GM12878 (cell line): ENCODE data around the gene CNR1. TPM values are rescaled to one million over a fixed set of nuclear protein-coding genes. Genes with fewer than 3 reads are reported as not detected.

Experiments
- ATAC-seq: fragments of 200-7000 bp; cut with Tn5 transposase; 3 replicates; pipeline ENCODE4 v1.9.1; 2020; ENCODE audit warnings: mild to moderate bottlenecking, moderate library complexity
- BruUV-seq: library from RNA; stranded (reverse); fragments of 400-500 nt; replicated peaks from 2 replicates; lab custom pipeline; 2021; lab: Mats Ljungman, UMichigan
- CTCF ChIA-PET: fragments of 300-600 bp; sonication (Branson Sonifier 250); formaldehyde crosslinking; extraction: SDS; loops from one replicate; lab custom pipeline; 2021; ENCODE audit warnings: inconsistent platforms; lab: Yijun Ruan, JAX
- POLR2A ChIA-PET: fragments of 350-600 bp; formaldehyde crosslinking; extraction: SDS; loops from one replicate; lab custom pipeline; 2021; ENCODE audit warnings: inconsistent platforms; lab: Charles Lee
- RAD21 ChIA-PET: fragments of 300-600 bp; sonication (Branson Sonifier 250); formaldehyde crosslinking; loops from one replicate; lab custom pipeline; 2023; ENCODE audit warnings: antibody characterized with exemption; ENCODE audit not compliant: unreplicated experiment; lab: Charles Lee
- SMC1A ChIA-PET: fragments of 300-600 bp; sonication (Branson Sonifier 250); formaldehyde crosslinking; loops from one replicate; lab custom pipeline; 2023; ENCODE audit not compliant: unreplicated experiment, uncharacterized antibody; lab: Charles Lee
- DNase-seq: peaks from one replicate; pipeline ENCODE4 v3.0.0-alpha.2; 2011; ENCODE audit warnings: low read depth, low spot score
- FAIRE-seq: peaks from 3 replicates; lab custom pipeline; 2011; peaks lifted over from hg19 to GRCh38; lab: Jason Lieb, UNC
- H2AFZ ChIP-seq: 2 replicates; pipeline ENCODE4 v1.6.0; 2011; ENCODE audit warnings: low read depth, low read length, control low read depth; ENCODE audit not compliant: control insufficient read depth
- H3K27ac ChIP-seq: 2 replicates; pipeline ENCODE4 v1.5.1; 2011; ENCODE audit warnings: control low read depth; ENCODE audit not compliant: control insufficient read depth, insufficient read depth
- H3K27me3 ChIP-seq, 2 experiments: replicated peaks in 1 of 2; 2 replicates each; pipeline versions ENCODE4 v1.6.0 to v1.6.1; 2011; ENCODE audit warnings: low read length in 1 of 2; ENCODE audit not compliant: control insufficient read depth in 2 of 2, insufficient read depth in 2 of 2
- H3K36me3 ChIP-seq, 2 experiments: 2 replicates each; pipeline ENCODE4 v1.5.1; 2011; ENCODE audit warnings: low read length in 1 of 2; ENCODE audit not compliant: control insufficient read depth in 2 of 2, insufficient read depth in 2 of 2
- H3K4me1 ChIP-seq: 2 replicates; pipeline ENCODE4 v1.6.1; 2011; ENCODE audit warnings: mild to moderate bottlenecking, low read length, moderate library complexity, mixed read lengths; ENCODE audit not compliant: control insufficient read depth, insufficient read depth
- H3K4me2 ChIP-seq: 2 replicates; pipeline ENCODE4 v1.6.0; 2011; ENCODE audit warnings: control low read depth; ENCODE audit not compliant: control insufficient read depth, insufficient read depth
- H3K4me3 ChIP-seq: fragments of 200-600 bp; sonication (generic); 2 replicates; pipeline ENCODE4 v1.5.1; 2016
- H3K79me2 ChIP-seq: 2 replicates; pipeline ENCODE4 v1.6.0; 2011; ENCODE audit warnings: low read length; ENCODE audit not compliant: control insufficient read depth, insufficient read depth
- H3K9ac ChIP-seq: 2 replicates; pipeline ENCODE4 v1.8.0; 2011; ENCODE audit warnings: low read length, control low read depth, mixed read lengths; ENCODE audit not compliant: control insufficient read depth, insufficient read depth
- H3K9me3 ChIP-seq: replicated peaks from 3 replicates; pipeline ENCODE4 v1.5.1; 2011; ENCODE audit warnings: mild to moderate bottlenecking, low read length; ENCODE audit not compliant: control insufficient read depth, insufficient read depth
- H4K20me1 ChIP-seq: 2 replicates; pipeline ENCODE4 v1.6.0; 2011; ENCODE audit not compliant: control insufficient read depth, insufficient read depth
- BACH1 ChIP-seq: fragments of 450-650 bp; IDR thresholded peaks from 2 replicates; pipeline ENCODE4 v1.6.1; 2017; ENCODE audit warnings: mild to moderate bottlenecking, borderline replicate concordance
- BHLHE40 ChIP-seq, 2 experiments: fragments of 450-650 bp in 1 of 2; IDR thresholded peaks; 2 replicates each; pipeline ENCODE4 v1.6.1; 2011 to 2017; ENCODE audit warnings: low read depth in 2 of 2, borderline replicate concordance in 1 of 2, improper control_type of control experiment in 1 of 2, low read length in 1 of 2, mild to moderate bottlenecking in 1 of 2
- BMI1 ChIP-seq: fragments of 450-650 bp; IDR thresholded peaks from 2 replicates; pipeline ENCODE4 v1.6.1; 2016; ENCODE audit warnings: mild to moderate bottlenecking, moderate library complexity, borderline replicate concordance
- CEBPB ChIP-seq, 2 experiments: fragments of 150-350 bp in 1 of 2; IDR thresholded peaks; 2 replicates each; pipeline ENCODE4 v1.6.1; 2012 to 2014; ENCODE audit warnings: low read depth in 2 of 2, low read length in 2 of 2, borderline replicate concordance in 1 of 2, inconsistent platforms in 1 of 2
- ESRRA ChIP-seq: IDR thresholded peaks from 2 replicates; pipeline ENCODE4 v1.6.1; 2012; ENCODE audit warnings: mild to moderate bottlenecking, low read length, improper control_type of control experiment
- ETV6 ChIP-seq, 2 experiments: fragments of 450-650 bp in 1 of 2; IDR thresholded peaks in 1 of 2; conservative IDR thresholded peaks in 1 of 2; 2 replicates each; pipeline ENCODE4 v1.6.1; 2014; ENCODE audit warnings: antibody characterized with exemption in 1 of 2, borderline replicate concordance in 1 of 2, low read depth in 1 of 2, mild to moderate bottlenecking in 1 of 2, moderate library complexity in 1 of 2
- IKZF1 ChIP-seq: fragments of 450-650 bp; conservative IDR thresholded peaks from 2 replicates; pipeline ENCODE4 v1.6.1; 2017; ENCODE audit warnings: antibody characterized with exemption, mild to moderate bottlenecking
- MTA3 ChIP-seq: IDR thresholded peaks from 2 replicates; pipeline ENCODE4 v1.6.1; 2012; ENCODE audit warnings: low read length, inconsistent platforms, borderline replicate concordance
- NFXL1 ChIP-seq: fragments of 450-650 bp; IDR thresholded peaks from 2 replicates; pipeline ENCODE4 v1.6.1; 2017; ENCODE audit warnings: antibody characterized with exemption, mild to moderate bottlenecking, borderline replicate concordance
- PAX8 ChIP-seq: fragments of 450-650 bp; IDR thresholded peaks from 2 replicates; pipeline ENCODE4 v1.6.1; 2017; ENCODE audit warnings: mild to moderate bottlenecking, moderate library complexity
- RBBP5 ChIP-seq: fragments of 200-600 bp; sonication (generic); conservative IDR thresholded peaks from 2 replicates; pipeline ENCODE4 v1.6.1; 2016
- SMAD5 ChIP-seq: IDR thresholded peaks from 2 replicates; pipeline ENCODE4 v1.6.1; 2016; ENCODE audit warnings: antibody characterized with exemption, low read depth
- SMARCA5 ChIP-seq: fragments of 450-650 bp; IDR thresholded peaks from 2 replicates; pipeline ENCODE4 v1.6.1; 2017; ENCODE audit warnings: mild to moderate bottlenecking
- WRNIP1 ChIP-seq: IDR thresholded peaks from 2 replicates; pipeline ENCODE4 v1.6.1; 2011; ENCODE audit warnings: low read depth, low read length, improper control_type of control experiment, borderline replicate concordance
- WGBS: methylation state at CpG from one replicate; pipeline ENCODE4 v1.1.6; 2016; ENCODE audit warnings: low lambda C conversion rate; ENCODE audit not compliant: insufficient replicate concordance, insufficient coverage; ENCODE audit errors: missing lambda C conversion rate; 5-methylcytosine and 5-hydroxymethylcytosine counted together
- in situ Hi-C: fragments of 300-500 bp; cut with MboI; formaldehyde crosslinking; loops from 9 replicates; pipeline ENCODE4 v1.14.3; 2018; ENCODE audit warnings: mixed read lengths
- intact Hi-C: fragments of 100-400 bp; cut with micrococcal nuclease; formaldehyde crosslinking; loops from one replicate; pipeline ENCODE4 v1.14.2; 2022; ENCODE audit not compliant: unreplicated experiment
- polyA plus RNA-seq, 11 experiments: library from polyadenylated mRNA; depleted of rRNA in 4 of 11; unstranded in 6 of 11; stranded (reverse) in 5 of 11; fragments of >200 nt; fragmentation: Nextera tagmentation in 4 of 11; fragmentation: Illumina TruSeq in 1 of 11; extraction: Ambion mirVana in 4 of 11; extraction: Trizol in 1 of 11; gene quantifications; 1 replicate in 1 of 11; 2 replicates in 10 of 11; pipeline versions ENCODE4 v1.2.1 to v1.2.3, GENCODE V29; 2011 to 2016; ENCODE audit warnings: inconsistent platforms in 2 of 11, missing spikeins in 2 of 11, low read depth in 1 of 11
- total RNA-seq, 4 experiments: library from RNA; depleted of rRNA in 3 of 4; stranded (reverse); fragments of >200 nt in 3 of 4; fragmentation: Illumina TruSeq in 1 of 4; extraction: Trizol in 1 of 4; gene quantifications; 2 replicates each; pipeline versions ENCODE4 v1.2.1 to v1.2.3, GENCODE V29; 2013 to 2021
- TF ChIP-seq, protein P1 (sequence below): IDR thresholded peaks from 2 replicates; pipeline ENCODE4 v1.6.1; 2012; ENCODE audit warnings: low read length, inconsistent platforms

Gene CNR1
- total and polyA plus RNA-seq, 10 of the 15 experiments (the other 5 are each of a cell fraction or from before 2014, with no cell fraction given), result 2.2 to 15.4 (median 8.5) TPM

DNA sequence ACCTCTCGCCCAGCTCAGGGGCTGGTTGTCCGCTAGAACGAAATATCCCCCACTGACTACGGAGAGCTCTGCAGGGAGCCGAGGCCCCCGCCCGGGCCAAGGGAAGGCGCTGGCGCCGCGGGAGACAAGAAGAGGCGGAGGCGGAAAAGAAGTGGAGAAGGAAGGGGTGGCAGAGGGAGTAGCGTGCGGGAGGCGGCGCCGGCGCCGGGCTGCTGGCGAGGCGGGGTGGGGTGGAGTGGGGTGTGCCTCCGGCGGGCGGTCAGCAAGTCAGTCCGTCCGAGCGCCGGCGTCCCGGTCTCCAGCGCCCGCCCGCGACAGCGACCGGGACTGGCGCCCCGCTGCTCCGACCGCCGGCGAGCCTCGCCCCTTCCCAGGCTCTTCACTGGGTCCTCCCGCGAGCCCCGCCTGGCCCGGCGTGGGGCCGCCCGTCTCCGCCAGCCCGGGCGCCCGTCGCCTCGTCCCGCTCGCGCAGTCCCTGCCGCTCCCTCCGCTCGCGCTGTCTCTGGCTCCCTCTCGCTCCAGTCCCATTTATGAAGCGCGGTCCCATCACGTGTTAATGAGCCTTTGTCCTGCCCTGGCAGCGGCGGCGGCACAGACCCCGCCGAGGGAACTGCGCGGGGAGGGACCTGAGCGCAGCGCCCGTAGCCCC is at the start of gene CNR1 (continued):
- peak; percentile 77 for TF ChIP-seq SMARCA5
- peak; percentile 4 to 64; a peak in 2 of 4 replicates for TF ChIP-seq BHLHE40 (IDR thresholded peaks at IDR 0.05; ENCODE audit: borderline replicate concordance in 1 of 2, low read depth in 2 of 2, low read length in 1 of 2)
- peak; percentile 75 for TF ChIP-seq IKZF1
- peak; percentile 73 for TF ChIP-seq BACH1
- TF ChIP-seq SMAD5, result no peak
- TF ChIP-seq WRNIP1, result no peak
- TF ChIP-seq, all 136 proteins: peak for 25

DNA sequence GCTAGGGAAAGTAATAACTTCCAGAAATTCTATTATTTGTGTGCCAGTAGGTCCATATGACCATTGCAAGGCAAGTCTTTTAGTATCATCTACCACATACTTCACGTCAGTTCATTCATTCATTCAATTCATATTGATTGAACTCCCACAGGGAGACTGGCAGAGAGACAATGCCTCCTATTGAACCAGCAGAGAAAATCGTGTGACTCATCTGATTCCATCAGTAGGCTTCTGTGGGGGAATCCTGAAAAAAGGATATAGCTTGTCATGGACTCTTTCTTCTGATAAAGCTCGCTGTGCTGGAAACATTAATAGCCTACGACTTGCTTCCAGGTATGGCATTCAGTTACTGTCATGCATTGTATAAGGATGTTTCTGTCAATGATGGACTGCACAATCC is 45.3 kb upstream of the CNR1 start:
- WGBS, result 37% methylated on average over 4 of the region's 4 CpGs
- Histone ChIP-seq H3K4me3 (no peak overlapping the region), H3K9me3 (no peaks in the 10 kb centered on the region), H3K27ac (no peak overlapping the region), H2AFZ (no peak overlapping the region), H4K20me1 (no peaks in the 10 kb centered on the region), H3K79me2 (no peaks in the 10 kb centered on the region), H3K27me3 (no peaks in the 10 kb centered on the region), H3K36me3 (no peaks in the 10 kb centered on the region), H3K4me2 (no peak overlapping the region), H3K9ac (no peak overlapping the region), H3K4me1 (no peaks in the 10 kb centered on the region)
- RAD21 ChIA-PET, result no interaction called here
- intact Hi-C loops (no loop called here), in situ Hi-C loops (no loop called here)
- DNase-seq (no peak), FAIRE-seq (no peak), ATAC-seq (no peak)
- BruUV-seq, result no TSS peak
- CTCF ChIA-PET, result interaction anchor here (1.7 kb wide), 1 partner anchor 660 kb away, joined by 3 read pairs; no protein-coding TSS in a partner anchor
- POLR2A ChIA-PET, result no interaction called here
- SMC1A ChIA-PET, result interaction anchor here (1.0 kb wide), 1 partner anchor 23 kb away, joined by 3 read pairs; no protein-coding TSS in a partner anchor
- TF ChIP-seq CEBPB (IDR thresholded peaks at IDR 0.05; ENCODE audit: borderline replicate concordance in 1 of 2, low read depth in 2 of 2, low read length in 2 of 2) (no peak), MTA3 (no peak), ETV6 (conservative IDR thresholded peaks at IDR 0.05 in 1 of 2, IDR thresholded peaks at IDR 0.05 in 1 of 2; ENCODE audit: borderline replicate concordance in 1 of 2, low read depth in 1 of 2) (no peak), RBBP5 (no peak), ESRRA (no peak), NFXL1 (no peak), PAX8 (no peak), BMI1 (no peak)
- TF ChIP-seq, protein P1, sequence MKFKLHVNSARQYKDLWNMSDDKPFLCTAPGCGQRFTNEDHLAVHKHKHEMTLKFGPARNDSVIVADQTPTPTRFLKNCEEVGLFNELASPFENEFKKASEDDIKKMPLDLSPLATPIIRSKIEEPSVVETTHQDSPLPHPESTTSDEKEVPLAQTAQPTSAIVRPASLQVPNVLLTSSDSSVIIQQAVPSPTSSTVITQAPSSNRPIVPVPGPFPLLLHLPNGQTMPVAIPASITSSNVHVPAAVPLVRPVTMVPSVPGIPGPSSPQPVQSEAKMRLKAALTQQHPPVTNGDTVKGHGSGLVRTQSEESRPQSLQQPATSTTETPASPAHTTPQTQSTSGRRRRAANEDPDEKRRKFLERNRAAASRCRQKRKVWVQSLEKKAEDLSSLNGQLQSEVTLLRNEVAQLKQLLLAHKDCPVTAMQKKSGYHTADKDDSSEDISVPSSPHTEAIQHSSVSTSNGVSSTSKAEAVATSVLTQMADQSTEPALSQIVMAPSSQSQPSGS, result no peak
